GM12878 (cell line): ENCODE results near the gene CRYGN. TPM values are rescaled to one million over a fixed set of nuclear protein-coding genes. Genes with fewer than 3 reads are reported as not detected.

ENCODE experiments used
- BHLHE40 ChIP-seq, 2 experiments: fragments of 450-650 bp in 1 of 2; IDR thresholded peaks; 2 replicates each; pipeline ENCODE4 v1.6.1; 2011 to 2017; ENCODE audit warnings: low read depth in 2 of 2, borderline replicate concordance in 1 of 2, improper control_type of control experiment in 1 of 2, low read length in 1 of 2, mild to moderate bottlenecking in 1 of 2
- CEBPB ChIP-seq, 2 experiments: fragments of 150-350 bp in 1 of 2; IDR thresholded peaks; 2 replicates each; pipeline ENCODE4 v1.6.1; 2012 to 2014; ENCODE audit warnings: low read depth in 2 of 2, low read length in 2 of 2, borderline replicate concordance in 1 of 2, inconsistent platforms in 1 of 2
- CREM ChIP-seq: IDR thresholded peaks from 2 replicates; pipeline ENCODE4 v1.6.1; 2014; ENCODE audit warnings: antibody characterized with exemption, low read depth
- EED ChIP-seq: sonication (generic); IDR thresholded peaks from 2 replicates; pipeline ENCODE4 v1.6.1; 2016; ENCODE audit warnings: antibody characterized with exemption, low read depth
- ESRRA ChIP-seq: IDR thresholded peaks from 2 replicates; pipeline ENCODE4 v1.6.1; 2012; ENCODE audit warnings: mild to moderate bottlenecking, low read length, improper control_type of control experiment
- ETV6 ChIP-seq, 2 experiments: fragments of 450-650 bp in 1 of 2; IDR thresholded peaks in 1 of 2; conservative IDR thresholded peaks in 1 of 2; 2 replicates each; pipeline ENCODE4 v1.6.1; 2014; ENCODE audit warnings: antibody characterized with exemption in 1 of 2, borderline replicate concordance in 1 of 2, low read depth in 1 of 2, mild to moderate bottlenecking in 1 of 2, moderate library complexity in 1 of 2
- IKZF1 ChIP-seq: fragments of 450-650 bp; conservative IDR thresholded peaks from 2 replicates; pipeline ENCODE4 v1.6.1; 2017; ENCODE audit warnings: antibody characterized with exemption, mild to moderate bottlenecking
- IRF4 ChIP-seq: IDR thresholded peaks from 2 replicates; pipeline ENCODE4 v1.6.1; 2011; ENCODE audit warnings: low read depth, low read length
- JUND ChIP-seq: IDR thresholded peaks from 2 replicates; pipeline ENCODE4 v1.6.1; 2012; ENCODE audit warnings: low read depth, mild to moderate bottlenecking, low read length, improper control_type of control experiment, moderate library complexity
- KLF5 ChIP-seq: fragments of 450-650 bp; IDR thresholded peaks from 2 replicates; pipeline ENCODE4 v1.6.1; 2014; ENCODE audit warnings: mild to moderate bottlenecking; ENCODE audit not compliant: partially characterized antibody
- MAX ChIP-seq: IDR thresholded peaks from 2 replicates; pipeline ENCODE4 v1.6.1; 2012; ENCODE audit warnings: low read depth, low read length, improper control_type of control experiment
- MYC ChIP-seq: IDR thresholded peaks from 2 replicates; pipeline ENCODE4 v1.6.1; 2011; ENCODE audit warnings: mild to moderate bottlenecking, low read length, moderate library complexity, inconsistent platforms; ENCODE audit not compliant: insufficient read depth, insufficient replicate concordance, insufficient read length, severe bottlenecking
- NBN ChIP-seq: fragments of 450-650 bp; IDR thresholded peaks from 2 replicates; pipeline ENCODE4 v1.6.1; 2016
- NRF1 ChIP-seq: conservative IDR thresholded peaks from 2 replicates; pipeline ENCODE4 v1.6.1; 2011; ENCODE audit warnings: mild to moderate bottlenecking, low read depth, low read length, improper control_type of control experiment
- PKNOX1 ChIP-seq: fragments of 450-650 bp; IDR thresholded peaks from 2 replicates; pipeline ENCODE4 v1.6.1; 2016; ENCODE audit warnings: mild to moderate bottlenecking
- POLR2AphosphoS5 ChIP-seq: IDR thresholded peaks from 2 replicates; pipeline ENCODE4 v1.6.1; 2011; ENCODE audit warnings: mild to moderate bottlenecking, low read length, inconsistent platforms
- RB1 ChIP-seq: fragments of 450-650 bp; formaldehyde crosslinking; IDR thresholded peaks from 2 replicates; pipeline ENCODE4 v1.6.1; 2017; ENCODE audit warnings: mild to moderate bottlenecking, borderline replicate concordance
- RBBP5 ChIP-seq: fragments of 200-600 bp; sonication (generic); conservative IDR thresholded peaks from 2 replicates; pipeline ENCODE4 v1.6.1; 2016
- RELB ChIP-seq: fragments of 450-650 bp; IDR thresholded peaks from 2 replicates; pipeline ENCODE4 v1.6.1; 2017; ENCODE audit warnings: low read depth, mild to moderate bottlenecking, moderate library complexity
- STAT1 ChIP-seq: fragments of 450-650 bp; conservative IDR thresholded peaks from 2 replicates; pipeline ENCODE4 v1.6.1; 2014; ENCODE audit warnings: antibody characterized with exemption, mild to moderate bottlenecking
- STAT3 ChIP-seq: IDR thresholded peaks from 2 replicates; pipeline ENCODE4 v1.6.1; 2011; ENCODE audit warnings: low read depth, low read length, improper control_type of control experiment
- TARDBP ChIP-seq: IDR thresholded peaks from 2 replicates; pipeline ENCODE4 v1.6.1; 2016; ENCODE audit warnings: borderline replicate concordance
- TCF3 ChIP-seq: IDR thresholded peaks from 2 replicates; pipeline ENCODE4 v1.6.1; 2012; ENCODE audit warnings: low read depth, mild to moderate bottlenecking, low read length, borderline replicate concordance; ENCODE audit not compliant: insufficient read depth
- USF2 ChIP-seq: IDR thresholded peaks from 2 replicates; pipeline ENCODE4 v1.6.1; 2011; ENCODE audit warnings: low read depth, low read length, improper control_type of control experiment, borderline replicate concordance
- WRNIP1 ChIP-seq: IDR thresholded peaks from 2 replicates; pipeline ENCODE4 v1.6.1; 2011; ENCODE audit warnings: low read depth, low read length, improper control_type of control experiment, borderline replicate concordance
- YY1 ChIP-seq: IDR thresholded peaks from 2 replicates; pipeline ENCODE4 v1.6.1; 2011; ENCODE audit warnings: low read depth, mild to moderate bottlenecking, low read length
- ZNF207 ChIP-seq: fragments of 450-650 bp; IDR thresholded peaks from 2 replicates; pipeline ENCODE4 v1.6.1; 2014; ENCODE audit warnings: antibody characterized with exemption, mild to moderate bottlenecking, borderline replicate concordance
- polyA plus RNA-seq, 11 experiments: library from polyadenylated mRNA; depleted of rRNA in 4 of 11; unstranded in 6 of 11; stranded (reverse) in 5 of 11; fragments of >200 nt; fragmentation: Nextera tagmentation in 4 of 11; fragmentation: Illumina TruSeq in 1 of 11; extraction: Ambion mirVana in 4 of 11; extraction: Trizol in 1 of 11; gene quantifications; 1 replicate in 1 of 11; 2 replicates in 10 of 11; pipeline versions ENCODE4 v1.2.1 to v1.2.3, GENCODE V29; 2011 to 2016; ENCODE audit warnings: inconsistent platforms in 2 of 11, missing spikeins in 2 of 11, low read depth in 1 of 11
- total RNA-seq, 4 experiments: library from RNA; depleted of rRNA in 3 of 4; stranded (reverse); fragments of >200 nt in 3 of 4; fragmentation: Illumina TruSeq in 1 of 4; extraction: Trizol in 1 of 4; gene quantifications; 2 replicates each; pipeline versions ENCODE4 v1.2.1 to v1.2.3, GENCODE V29; 2013 to 2021

The CRYGN gene
- total and polyA plus RNA-seq, 10 of the 15 experiments (the other 5 are each of a cell fraction or from before 2014, with no cell fraction given), result not detected

- TF ChIP-seq STAT1 (no peak), IKZF1 (peak; percentile 97), USF2 (peak; percentile 26; the same call in 1 of the 2 replicates), PKNOX1 (peak; percentile 68), KLF5 (no peak), ETV6 (conservative IDR thresholded peaks at IDR 0.05 in 1 of 2, IDR thresholded peaks at IDR 0.05 in 1 of 2; ENCODE audit: borderline replicate concordance in 1 of 2, low read depth in 1 of 2) (peak in 1 of 2 experiments; percentile 67; a peak in 2 of 4 replicates), NRF1 (no peak), JUND (no peak), MAX (0 out of 2 replicates have a peak, but pooled peaks have one; percentile 21), IRF4 (no peak), EED (peak; percentile 98), TCF3 (peak; percentile 87), RB1 (no peak), CEBPB (IDR thresholded peaks at IDR 0.05; ENCODE audit: borderline replicate concordance in 1 of 2, low read depth in 2 of 2, low read length in 2 of 2) (peak; percentile 13 to 64; a peak in 2 of 4 replicates), ESRRA (no peak), WRNIP1 (no peak), POLR2AphosphoS5 (peak; percentile 69; the same call in 1 of the 2 replicates), MYC (no peak), RBBP5 (no peak), RELB (peak; percentile 97), TARDBP (0 out of 2 replicates have a peak, but pooled peaks have one; percentile 58), CREM (peak; percentile 93), NBN (peak; percentile 33; the same call in 1 of the 2 replicates), ZNF207 (no peak), YY1 (0 out of 2 replicates have a peak, but pooled peaks have one; percentile 40), STAT3 (0 out of 2 replicates have a peak, but pooled peaks have one; percentile 49), BHLHE40 (IDR thresholded peaks at IDR 0.05; ENCODE audit: borderline replicate concordance in 1 of 2, low read depth in 2 of 2, low read length in 1 of 2) (peak; percentile 93)
Observed at GRCh38 chr7:151472644-151473380, 32.9 kb upstream of the CRYGN start (continued).
